ENCODE measurements around the gene HERC3. TPM values are rescaled to one million over a fixed set of nuclear protein-coding genes. Genes with fewer than 3 reads are reported as not detected.

The HERC3 gene
- total and polyA plus RNA-seq, 2 of the 13 experiments (the other 11 are each of a cell fraction or from before 2014, with no cell fraction given), result 3.8 to 6.2 TPM

- intact Hi-C loops (cut with micrococcal nuclease; ENCODE audit: unreplicated experiment), result no loop called here
- no peak for ATAC-seq
- no peak overlapping the region for H2AFZ ChIP-seq (ENCODE audit: low read length)
- H3K9me3 ChIP-seq (ENCODE audit: low read length), result no peaks in the 10 kb centered on the region
- POLR2A ChIA-PET, result no interaction called here
- H3K79me2 ChIP-seq (ENCODE audit: insufficient read depth, low read length), result no peaks in the 10 kb centered on the region
- FAIRE-seq, result no peak
- WGBS (ENCODE audit: low lambda C conversion rate), result 71% methylated on average over 2 of the region's 2 CpGs
- H4K20me1 ChIP-seq (ENCODE audit: insufficient read depth, low read length), result no peaks in the 10 kb centered on the region
- no peak overlapping the region for H3K4me3 ChIP-seq (replicated peaks in 1 of 3; ENCODE audit: insufficient read depth in 1 of 3, low read depth in 2 of 3, low read length in 3 of 3)
- H3K4me1 ChIP-seq (ENCODE audit: insufficient read depth, low read length), result no peaks in the 10 kb centered on the region
- no peaks in the 10 kb centered on the region for H3K36me3 ChIP-seq (replicated peaks in 1 of 2; ENCODE audit: control insufficient read depth in 1 of 2, insufficient read depth in 2 of 2, low read length in 2 of 2)
- H3K27me3 ChIP-seq (ENCODE audit: control insufficient read depth in 1 of 2, insufficient read depth in 2 of 2, low read length in 2 of 2), result no peaks in the 10 kb centered on the region
- no peak overlapping the region for H3K4me2 ChIP-seq (ENCODE audit: low read depth, low read length)
- BruUV-seq (replicated peaks), result no TSS peak
- no peak for TF ChIP-seq TFDP2 (CRISPR knock-in tag; IDR thresholded peaks at IDR 0.05)
- no peak for TF ChIP-seq ZNF17 (CRISPR knock-in tag; IDR thresholded peaks at IDR 0.05)
- TF ChIP-seq DMAP1 (CRISPR knock-in tag; IDR thresholded peaks at IDR 0.05), result no peak
- no peak for TF ChIP-seq ZNF589 (CRISPR knock-in tag; conservative IDR thresholded peaks at IDR 0.05)
- TF ChIP-seq DPF2 (CRISPR knock-in tag; IDR thresholded peaks at IDR 0.05; ENCODE audit: borderline replicate concordance, low read depth), result no peak
- TF ChIP-seq SRSF1 (optimal IDR thresholded peaks at IDR 0.05; ENCODE audit: low read depth, low read length), result no peak
- TF ChIP-seq PCBP1 (IDR thresholded peaks at IDR 0.05; ENCODE audit: borderline replicate concordance, low read depth, low read length), result no peak
- CTCF ChIA-PET (ENCODE audit: low intra/inter-chr PET ratio, low total read pairs), result no interaction called here
- no peak overlapping the region for H3K27ac ChIP-seq (ENCODE audit: extremely low read length, insufficient read depth, low read length)
- no peak overlapping the region for H3K9ac ChIP-seq (ENCODE audit: insufficient read depth, low read depth, low read length)
- DNase-seq (ENCODE audit: low spot score), result no peak
- in situ Hi-C loops (cut with HindIII; ENCODE audit: extremely low pct_ligation_motif_present, low pct_unique_long_range_greater_than_20kb), result loop anchor here (10.0 kb wide), 1 partner anchor 322 kb away; no protein-coding TSS in a partner anchor
These were observed 110.5 kb downstream of the HERC3 start for GRCh38 chr4:88702782-88703181.

GRCh38 chr4:88705223-88705622 is 112.9 kb downstream of the HERC3 start:
- ChIA-PET POLR2A (no interaction called here), CTCF (ENCODE audit: low intra/inter-chr PET ratio, low total read pairs) (no interaction called here)
- H3K4me1 ChIP-seq (ENCODE audit: insufficient read depth, low read length), result no peaks in the 10 kb centered on the region
- no peaks in the 10 kb centered on the region for H3K27me3 ChIP-seq (ENCODE audit: control insufficient read depth in 1 of 2, insufficient read depth in 2 of 2, low read length in 2 of 2)
- no peaks in the 10 kb centered on the region for H3K36me3 ChIP-seq (replicated peaks in 1 of 2; ENCODE audit: control insufficient read depth in 1 of 2, insufficient read depth in 2 of 2, low read length in 2 of 2)
- intact Hi-C loops (cut with micrococcal nuclease; ENCODE audit: unreplicated experiment) (no loop called here), in situ Hi-C loops (cut with HindIII; ENCODE audit: extremely low pct_ligation_motif_present, low pct_unique_long_range_greater_than_20kb) (loop anchor here (5.0 to 10.0 kb wide), 2 partner anchors 87 to 320 kb away; no protein-coding TSS in a partner anchor)
- no peak overlapping the region for H3K4me3 ChIP-seq (replicated peaks in 1 of 3; ENCODE audit: insufficient read depth in 1 of 3, low read depth in 2 of 3, low read length in 3 of 3)
- H2AFZ ChIP-seq (ENCODE audit: low read length), result no peak overlapping the region
- H3K9me3 ChIP-seq (ENCODE audit: low read length), result no peaks in the 10 kb centered on the region
- no peak overlapping the region for H3K27ac ChIP-seq (ENCODE audit: extremely low read length, insufficient read depth, low read length)
- H3K79me2 ChIP-seq (ENCODE audit: insufficient read depth, low read length), result no peaks in the 10 kb centered on the region
- no peak for TF ChIP-seq IRX3 (CRISPR knock-in tag; IDR thresholded peaks at IDR 0.05; ENCODE audit: borderline replicate concordance, low read depth)
- no peak for TF ChIP-seq KMT2B (CRISPR knock-in tag; IDR thresholded peaks at IDR 0.05)
- TF ChIP-seq REL (CRISPR knock-in tag; conservative IDR thresholded peaks at IDR 0.05), result no peak
- no peak for TF ChIP-seq ZNF704 (CRISPR knock-in tag; IDR thresholded peaks at IDR 0.05; ENCODE audit: borderline replicate concordance)
- no TSS peak for BruUV-seq (replicated peaks)
- FAIRE-seq (no peak), ATAC-seq (no peak), DNase-seq (ENCODE audit: low spot score) (no peak)
- no peak overlapping the region for H3K4me2 ChIP-seq (ENCODE audit: low read depth, low read length)
- no peaks in the 10 kb centered on the region for H4K20me1 ChIP-seq (ENCODE audit: insufficient read depth, low read length)
- H3K9ac ChIP-seq (ENCODE audit: insufficient read depth, low read depth, low read length), result no peak overlapping the region
